Osteocyte (in vitro differentiated cells): ENCODE results near the gene CPT1A. TPM values are rescaled to one million over a fixed set of nuclear protein-coding genes. Genes with fewer than 3 reads are reported as not detected.
A peak's percentile ranks its signal among the peaks of the same experiment; 100 is the strongest.

Experiments
- DNase-seq: peaks from one replicate; pipeline ENCODE4 v3.0.0; 2021; ENCODE audit warnings: mixed read lengths; ENCODE audit not compliant: unreplicated experiment; ENCODE audit errors: extremely low spot score
- H3K27ac Mint-ChIP-seq: one replicate; pipeline ENCODE4 v1.8.0; 2021; ENCODE audit warnings: mild to moderate bottlenecking, mixed read lengths; ENCODE audit not compliant: unreplicated experiment
- H3K27me3 Mint-ChIP-seq: one replicate; pipeline ENCODE4 v1.8.0; 2021; ENCODE audit warnings: mixed read lengths; ENCODE audit not compliant: unreplicated experiment
- H3K36me3 Mint-ChIP-seq: one replicate; pipeline ENCODE4 v1.8.0; 2021; ENCODE audit warnings: mixed read lengths; ENCODE audit not compliant: unreplicated experiment
- H3K4me1 Mint-ChIP-seq: one replicate; pipeline ENCODE4 v1.8.0; 2021; ENCODE audit warnings: mixed read lengths; ENCODE audit not compliant: unreplicated experiment
- H3K4me3 Mint-ChIP-seq: one replicate; pipeline ENCODE4 v1.8.0; 2021; ENCODE audit warnings: mild to moderate bottlenecking, moderate library complexity, mixed read lengths; ENCODE audit not compliant: unreplicated experiment
- H3K9me3 Mint-ChIP-seq: one replicate; pipeline ENCODE4 v1.8.0; 2021; ENCODE audit warnings: mixed read lengths; ENCODE audit not compliant: unreplicated experiment
- total RNA-seq: library from RNA; stranded (reverse); gene quantifications from 2 replicates; pipeline ENCODE4 v1.2.1, GENCODE V29; 2021
- TF ChIP-seq, protein P1 (sequence below): fragments of 200-600 bp; sonication (generic); IDR thresholded peaks from 2 replicates; pipeline ENCODE4 v1.5.0; 2021; ENCODE audit warnings: antibody characterized with exemption, mild to moderate bottlenecking, moderate library complexity

CPT1A gene
- total RNA-seq, 1 donor from 2014 or later, result 109 TPM

GRCh38 chr11:68840661-68841653, 759 bp downstream of the CPT1A start:
- peaks cover 3% of the 10 kb centered on the region for H3K27me3 Mint-ChIP-seq
- no peak for DNase-seq
- no peaks in the 10 kb centered on the region for H3K36me3 Mint-ChIP-seq
- peak overlapping the region; percentile 98 for H3K27ac Mint-ChIP-seq
- TF ChIP-seq, protein P1, sequence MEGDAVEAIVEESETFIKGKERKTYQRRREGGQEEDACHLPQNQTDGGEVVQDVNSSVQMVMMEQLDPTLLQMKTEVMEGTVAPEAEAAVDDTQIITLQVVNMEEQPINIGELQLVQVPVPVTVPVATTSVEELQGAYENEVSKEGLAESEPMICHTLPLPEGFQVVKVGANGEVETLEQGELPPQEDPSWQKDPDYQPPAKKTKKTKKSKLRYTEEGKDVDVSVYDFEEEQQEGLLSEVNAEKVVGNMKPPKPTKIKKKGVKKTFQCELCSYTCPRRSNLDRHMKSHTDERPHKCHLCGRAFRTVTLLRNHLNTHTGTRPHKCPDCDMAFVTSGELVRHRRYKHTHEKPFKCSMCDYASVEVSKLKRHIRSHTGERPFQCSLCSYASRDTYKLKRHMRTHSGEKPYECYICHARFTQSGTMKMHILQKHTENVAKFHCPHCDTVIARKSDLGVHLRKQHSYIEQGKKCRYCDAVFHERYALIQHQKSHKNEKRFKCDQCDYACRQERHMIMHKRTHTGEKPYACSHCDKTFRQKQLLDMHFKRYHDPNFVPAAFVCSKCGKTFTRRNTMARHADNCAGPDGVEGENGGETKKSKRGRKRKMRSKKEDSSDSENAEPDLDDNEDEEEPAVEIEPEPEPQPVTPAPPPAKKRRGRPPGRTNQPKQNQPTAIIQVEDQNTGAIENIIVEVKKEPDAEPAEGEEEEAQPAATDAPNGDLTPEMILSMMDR, result no peak
- peaks cover 64% of the 10 kb centered on the region for H3K4me1 Mint-ChIP-seq
- peak overlapping the region; percentile 80 for H3K4me3 Mint-ChIP-seq
- no peaks in the 10 kb centered on the region for H3K9me3 Mint-ChIP-seq

GRCh38 chr11:68839911-68840641, 1.6 kb downstream of the CPT1A start:
- Mint-ChIP-seq H3K27me3 (no peaks in the 10 kb centered on the region), H3K4me1 (peaks cover 68% of the 10 kb centered on the region), H3K27ac (peak overlapping the region; percentile 98), H3K36me3 (no peaks in the 10 kb centered on the region), H3K9me3 (no peaks in the 10 kb centered on the region), H3K4me3 (peak overlapping the region; percentile 80)
- no peak for DNase-seq
- TF ChIP-seq, protein P1, result no peak

DNA sequence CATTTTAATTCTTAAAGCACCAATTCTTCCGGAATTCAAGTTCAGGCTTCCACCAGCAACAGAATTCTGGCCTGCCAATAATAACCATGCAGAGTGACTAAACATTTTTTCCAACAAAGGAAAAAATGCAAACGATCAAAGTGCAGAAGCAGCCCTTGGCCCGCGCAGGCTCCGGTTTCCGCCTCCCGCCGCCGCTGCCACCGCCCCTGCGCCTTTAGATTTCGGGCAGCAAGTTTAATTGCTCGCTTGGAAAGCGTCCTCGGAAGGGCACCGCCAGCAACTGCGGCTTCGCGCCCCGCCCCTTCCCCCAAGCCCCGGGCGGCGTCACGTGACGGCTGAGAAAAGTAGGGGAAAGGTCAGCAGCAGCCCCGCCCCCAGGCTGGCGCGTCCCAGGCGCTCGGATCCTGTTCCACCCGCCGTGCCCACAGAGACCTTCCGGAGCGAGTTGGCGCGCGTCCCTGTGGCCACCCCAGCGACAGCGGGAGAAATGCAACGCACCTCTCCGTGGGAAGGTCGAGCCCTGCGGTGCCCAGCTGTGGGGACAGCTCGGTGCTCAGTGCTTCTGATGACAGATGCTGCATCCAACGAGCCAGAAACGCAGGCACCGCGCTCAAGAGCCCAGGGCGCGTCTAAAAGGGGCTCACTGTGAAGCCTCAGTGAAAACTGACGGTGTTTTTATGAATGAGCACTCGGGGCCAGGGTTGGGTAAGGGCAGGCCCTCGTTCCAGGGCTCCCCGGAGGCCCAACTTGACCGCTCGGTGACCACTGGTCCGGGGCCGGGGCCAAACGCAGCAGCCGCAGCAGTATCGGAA, 2.5 kb downstream of the CPT1A start:
- no peaks in the 10 kb centered on the region for H3K36me3 Mint-ChIP-seq
- H3K27me3 Mint-ChIP-seq, result no peaks in the 10 kb centered on the region
- peak overlapping the region; percentile 80 for H3K4me3 Mint-ChIP-seq
- TF ChIP-seq, protein P1, result no peak
- H3K27ac Mint-ChIP-seq, result peak overlapping the region; percentile 98
- peak; percentile 98 for DNase-seq
- peaks cover 65% of the 10 kb centered on the region for H3K4me1 Mint-ChIP-seq
- no peaks in the 10 kb centered on the region for H3K9me3 Mint-ChIP-seq

DNA sequence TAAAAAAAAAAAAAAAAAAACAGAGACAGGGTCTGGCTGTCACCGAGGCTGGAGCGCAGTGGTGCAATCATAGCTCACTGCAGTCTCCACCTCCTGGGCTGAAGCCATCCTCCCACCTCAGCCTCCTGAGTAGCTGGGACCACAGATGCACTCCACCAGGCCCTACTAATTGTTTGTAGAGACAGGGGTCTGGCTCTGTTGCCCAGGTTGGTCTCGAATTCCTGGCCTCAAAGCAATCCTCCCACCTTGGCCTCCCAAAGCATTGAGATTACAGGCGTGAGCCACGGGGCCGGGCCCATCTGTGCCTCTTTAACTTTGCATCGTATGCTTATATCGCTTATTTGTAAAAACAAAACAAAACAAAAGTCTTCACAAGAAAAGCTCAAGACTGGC, 3.1 kb downstream of the CPT1A start:
- H3K27me3 Mint-ChIP-seq, result no peaks in the 10 kb centered on the region
- H3K36me3 Mint-ChIP-seq, result no peaks in the 10 kb centered on the region
- peaks cover 59% of the 10 kb centered on the region for H3K4me1 Mint-ChIP-seq
- TF ChIP-seq, protein P1, result no peak
- peak overlapping the region; percentile 80 for H3K4me3 Mint-ChIP-seq
- no peak for DNase-seq
- peak overlapping the region; percentile 98 for H3K27ac Mint-ChIP-seq
- H3K9me3 Mint-ChIP-seq, result no peaks in the 10 kb centered on the region
